Hepatocyte (in vitro differentiated cells): Measurements from ENCODE around the gene FOXN3. TPM values are rescaled to one million over a fixed set of nuclear protein-coding genes. Genes with fewer than 3 reads are reported as not detected.

ENCODE experiments used
- DNase-seq: peaks from one replicate; pipeline ENCODE4 v3.0.0-alpha.2; 2016; ENCODE audit warnings: low spot score
- H2AFZ ChIP-seq: fragments of 200-600 bp; sonication (generic); 2 replicates; pipeline ENCODE4 v1.6.0; 2016; ENCODE audit warnings: antibody characterized with exemption, mild to moderate bottlenecking
- H3K27ac ChIP-seq: fragments of 200-600 bp; sonication (generic); 2 replicates; pipeline ENCODE4 v1.5.1; 2016; ENCODE audit warnings: mild to moderate bottlenecking
- H3K27me3 ChIP-seq: fragments of 200-600 bp; sonication (generic); 2 replicates; pipeline ENCODE4 v1.6.1; 2016
- H3K36me3 ChIP-seq: fragments of 200-600 bp; sonication (generic); replicated peaks from 2 replicates; pipeline ENCODE4 v1.5.1; 2016; ENCODE audit warnings: low read depth; ENCODE audit not compliant: insufficient read depth
- H3K4me1 ChIP-seq: fragments of 200-600 bp; sonication (generic); 2 replicates; pipeline ENCODE4 v1.5.1; 2016; ENCODE audit warnings: mild to moderate bottlenecking, moderate library complexity; ENCODE audit not compliant: insufficient read depth
- H3K4me2 ChIP-seq: fragments of 200-600 bp; sonication (generic); 2 replicates; pipeline ENCODE4 v1.6.0; 2016
- H3K4me3 ChIP-seq: fragments of 200-600 bp; sonication (generic); 2 replicates; pipeline ENCODE4 v1.5.1; 2016; ENCODE audit warnings: mild to moderate bottlenecking
- H3K79me2 ChIP-seq: fragments of 200-600 bp; sonication (generic); 2 replicates; pipeline ENCODE4 v1.6.0; 2017; ENCODE audit warnings: mild to moderate bottlenecking
- H3K9me2 ChIP-seq: fragments of 200-600 bp; sonication (generic); replicated peaks from 2 replicates; pipeline ENCODE4 v1.6.0; 2017; ENCODE audit warnings: mild to moderate bottlenecking; ENCODE audit not compliant: insufficient read depth
- H3K9me3 ChIP-seq: fragments of 200-600 bp; sonication (generic); 2 replicates; pipeline ENCODE4 v1.5.1; 2016; ENCODE audit warnings: low read depth, mild to moderate bottlenecking
- H4K20me1 ChIP-seq: fragments of 200-600 bp; sonication (generic); 2 replicates; pipeline ENCODE4 v1.6.0; 2016; ENCODE audit warnings: mild to moderate bottlenecking; ENCODE audit not compliant: insufficient read depth, poor library complexity, severe bottlenecking
- EZH2 ChIP-seq: fragments of 200-600 bp; sonication (generic); IDR thresholded peaks from 2 replicates; pipeline ENCODE4 v1.6.1; 2016; ENCODE audit warnings: antibody characterized with exemption, mild to moderate bottlenecking, borderline replicate concordance
- EZH2phosphoT487 ChIP-seq: fragments of 200-600 bp; sonication (generic); IDR thresholded peaks from one replicate; pipeline ENCODE4 v1.6.1; 2018; ENCODE audit warnings: antibody characterized with exemption, mild to moderate bottlenecking, low read depth, moderate library complexity; ENCODE audit not compliant: unreplicated experiment, severe bottlenecking
- WGBS: methylation state at CpG from one replicate; pipeline ENCODE4 v1.1.6; 2016; ENCODE audit warnings: low lambda C conversion rate; ENCODE audit errors: missing lambda C conversion rate; 5-methylcytosine and 5-hydroxymethylcytosine counted together
- polyA plus RNA-seq: library from polyadenylated mRNA; unstranded; fragments of >200 nt; fragmentation: Nextera tagmentation; extraction: Ambion mirVana; gene quantifications from 2 replicates; pipeline ENCODE4 v1.2.1, GENCODE V29; 2016
- total RNA-seq: library from RNA; depleted of rRNA; stranded (reverse); fragments of >200 nt; gene quantifications from 2 replicates; pipeline ENCODE4 v1.2.3, GENCODE V29; 2014
- TF ChIP-seq, protein P1 (sequence below): fragments of 200-600 bp; sonication (generic); IDR thresholded peaks from 2 replicates; pipeline ENCODE4 v1.5.1; 2016; ENCODE audit warnings: antibody characterized with exemption, mild to moderate bottlenecking; ENCODE audit not compliant: poor library complexity

The FOXN3 gene
- total and polyA plus RNA-seq, 2 experiments from 2014 or later = 42.2 to 47.6 TPM

DNA sequence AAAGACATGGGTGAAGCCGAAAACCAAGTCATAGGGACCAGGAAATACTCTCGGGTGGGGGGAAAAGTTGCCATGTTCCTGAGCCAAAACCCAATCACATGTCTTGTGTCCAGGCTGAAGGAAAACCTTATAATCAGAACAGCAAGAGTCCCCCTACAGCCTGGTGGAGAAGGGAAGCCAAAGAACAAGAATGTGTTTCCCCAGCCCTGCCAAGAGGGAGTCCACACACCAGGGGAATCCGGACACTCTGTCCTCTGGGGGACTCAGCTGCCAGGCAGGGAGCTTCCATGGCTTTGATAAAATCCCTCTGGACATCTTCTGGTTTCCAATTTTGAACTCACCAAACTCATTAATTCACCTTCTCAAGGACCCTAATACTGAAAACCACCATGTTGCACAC, 273.0 kb downstream of the FOXN3 start:
- no peaks in the 10 kb centered on the region for H3K9me3 ChIP-seq
- no peaks in the 10 kb centered on the region for H3K9me2 ChIP-seq
- no peaks in the 10 kb centered on the region for H3K36me3 ChIP-seq
- no peak overlapping the region for H3K4me3 ChIP-seq
- H3K27ac ChIP-seq = no peak overlapping the region
- H3K27me3 ChIP-seq = no peaks in the 10 kb centered on the region
- H3K4me2 ChIP-seq = no peak overlapping the region
- WGBS = 94% methylated on average over 3 of the region's 3 CpGs
- no peaks in the 10 kb centered on the region for H3K79me2 ChIP-seq
- no peak overlapping the region for H2AFZ ChIP-seq
- no peaks in the 10 kb centered on the region for H4K20me1 ChIP-seq
- TF ChIP-seq, protein P1, sequence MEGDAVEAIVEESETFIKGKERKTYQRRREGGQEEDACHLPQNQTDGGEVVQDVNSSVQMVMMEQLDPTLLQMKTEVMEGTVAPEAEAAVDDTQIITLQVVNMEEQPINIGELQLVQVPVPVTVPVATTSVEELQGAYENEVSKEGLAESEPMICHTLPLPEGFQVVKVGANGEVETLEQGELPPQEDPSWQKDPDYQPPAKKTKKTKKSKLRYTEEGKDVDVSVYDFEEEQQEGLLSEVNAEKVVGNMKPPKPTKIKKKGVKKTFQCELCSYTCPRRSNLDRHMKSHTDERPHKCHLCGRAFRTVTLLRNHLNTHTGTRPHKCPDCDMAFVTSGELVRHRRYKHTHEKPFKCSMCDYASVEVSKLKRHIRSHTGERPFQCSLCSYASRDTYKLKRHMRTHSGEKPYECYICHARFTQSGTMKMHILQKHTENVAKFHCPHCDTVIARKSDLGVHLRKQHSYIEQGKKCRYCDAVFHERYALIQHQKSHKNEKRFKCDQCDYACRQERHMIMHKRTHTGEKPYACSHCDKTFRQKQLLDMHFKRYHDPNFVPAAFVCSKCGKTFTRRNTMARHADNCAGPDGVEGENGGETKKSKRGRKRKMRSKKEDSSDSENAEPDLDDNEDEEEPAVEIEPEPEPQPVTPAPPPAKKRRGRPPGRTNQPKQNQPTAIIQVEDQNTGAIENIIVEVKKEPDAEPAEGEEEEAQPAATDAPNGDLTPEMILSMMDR = no peak
- no peak for TF ChIP-seq EZH2
- no peak for TF ChIP-seq EZH2phosphoT487
- H3K4me1 ChIP-seq = no peaks in the 10 kb centered on the region
- no peak for DNase-seq

DNA sequence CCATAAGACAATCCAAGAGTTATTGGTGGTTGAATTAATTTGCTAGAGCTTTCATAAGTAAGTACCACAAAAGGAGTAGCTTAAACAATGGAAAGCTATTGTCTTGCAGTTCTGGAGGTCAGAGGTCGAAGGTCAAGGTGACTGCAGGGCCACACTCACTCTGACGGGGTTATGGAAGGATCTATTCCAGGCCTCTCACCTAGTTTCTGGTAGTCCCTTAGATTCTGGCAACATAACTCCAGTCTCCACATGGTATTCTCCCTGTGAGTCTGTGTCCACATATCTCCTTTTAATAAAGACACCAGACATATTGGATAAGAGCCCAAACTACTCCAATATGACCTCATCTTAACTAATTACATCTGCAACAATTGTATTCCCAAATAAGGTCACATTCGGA, 273.4 kb downstream of the FOXN3 start:
- H3K4me2 ChIP-seq = no peak overlapping the region
- no peaks in the 10 kb centered on the region for H3K27me3 ChIP-seq
- TF ChIP-seq, protein P1 = no peak
- TF ChIP-seq EZH2phosphoT487 (no peak), EZH2 (no peak)

DNA sequence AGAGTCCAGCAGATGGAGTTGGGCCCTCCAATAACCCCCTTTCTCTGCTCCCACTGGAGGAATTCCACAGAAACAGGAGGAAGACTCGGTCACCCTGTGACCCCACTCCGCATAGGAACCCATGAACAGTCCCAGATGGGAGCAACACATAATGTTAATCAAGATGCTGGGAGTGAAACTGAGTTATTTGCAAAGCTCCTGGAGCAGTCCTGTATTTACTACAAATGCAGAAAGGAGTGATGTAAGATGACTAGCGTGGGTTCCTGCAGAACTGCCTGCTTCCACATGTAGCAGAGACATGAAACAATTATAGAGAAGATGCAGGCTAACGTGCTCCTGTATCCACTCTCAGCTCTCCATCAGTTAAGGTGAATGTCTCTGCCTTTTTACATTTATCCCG, 274.7 kb downstream of the FOXN3 start:
- no peak overlapping the region for H3K4me2 ChIP-seq
- H3K27ac ChIP-seq = no peak overlapping the region
- H2AFZ ChIP-seq = no peak overlapping the region
- 76% methylated on average over 5 of the region's 5 CpGs for WGBS
- no peak overlapping the region for H3K4me3 ChIP-seq
- no peaks in the 10 kb centered on the region for H3K36me3 ChIP-seq
- TF ChIP-seq, protein P1 = no peak
- TF ChIP-seq EZH2phosphoT487 (no peak), EZH2 (no peak)
- H3K9me2 ChIP-seq = no peaks in the 10 kb centered on the region
- no peaks in the 10 kb centered on the region for H3K27me3 ChIP-seq
- no peaks in the 10 kb centered on the region for H3K9me3 ChIP-seq
- H4K20me1 ChIP-seq = no peaks in the 10 kb centered on the region
- H3K79me2 ChIP-seq = no peaks in the 10 kb centered on the region
- H3K4me1 ChIP-seq = no peaks in the 10 kb centered on the region
- no peak for DNase-seq

More for the DNA sequence above, 273.4 kb downstream of the FOXN3 start:
- H3K27ac ChIP-seq = no peak overlapping the region
- no peaks in the 10 kb centered on the region for H3K4me1 ChIP-seq
- H2AFZ ChIP-seq = no peak overlapping the region
- no peak for DNase-seq
- H3K4me3 ChIP-seq = no peak overlapping the region
- H3K9me3 ChIP-seq = no peaks in the 10 kb centered on the region
- 80% methylated on average over 3 of the region's 3 CpGs for WGBS
- H3K79me2 ChIP-seq = no peaks in the 10 kb centered on the region
- no peaks in the 10 kb centered on the region for H4K20me1 ChIP-seq
- no peaks in the 10 kb centered on the region for H3K36me3 ChIP-seq
- no peaks in the 10 kb centered on the region for H3K9me2 ChIP-seq

DNA sequence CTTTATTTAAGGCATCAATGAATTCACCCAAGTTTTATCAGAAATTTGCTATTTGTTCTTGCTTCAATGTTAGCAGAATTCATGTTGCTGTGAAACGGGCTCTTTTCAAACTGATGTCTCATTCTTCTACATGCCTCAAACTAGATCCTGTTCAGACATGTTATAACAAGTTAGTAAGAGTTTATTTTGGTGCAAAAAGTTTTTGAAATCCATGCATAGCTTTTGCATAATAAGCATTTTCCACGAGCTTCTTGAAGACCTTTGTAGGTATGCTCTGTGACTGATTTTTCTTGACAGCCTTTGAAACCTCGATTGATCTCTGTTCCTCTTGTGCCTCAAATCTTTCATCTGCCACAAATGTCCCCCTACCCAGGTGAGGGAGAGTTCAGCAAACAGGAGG, 275.2 kb downstream of the FOXN3 start:
- no peaks in the 10 kb centered on the region for H3K4me1 ChIP-seq
- H3K9me2 ChIP-seq = no peaks in the 10 kb centered on the region
- H4K20me1 ChIP-seq = no peaks in the 10 kb centered on the region
- H3K4me2 ChIP-seq = no peak overlapping the region
- H3K27ac ChIP-seq = no peak overlapping the region
- TF ChIP-seq EZH2phosphoT487 = no peak
- TF ChIP-seq, protein P1 = no peak
- no peak for TF ChIP-seq EZH2
- no peaks in the 10 kb centered on the region for H3K36me3 ChIP-seq
- WGBS = 71% methylated on average over 3 of the region's 3 CpGs
- no peaks in the 10 kb centered on the region for H3K79me2 ChIP-seq
- H2AFZ ChIP-seq = no peak overlapping the region
- H3K27me3 ChIP-seq = no peaks in the 10 kb centered on the region
- no peak for DNase-seq
- no peaks in the 10 kb centered on the region for H3K9me3 ChIP-seq
- H3K4me3 ChIP-seq = no peak overlapping the region
